Transverse colon (tissue), 4 donors: ENCODE data around the gene MIOX. TPM values are rescaled to one million over a fixed set of nuclear protein-coding genes. Genes with fewer than 3 reads are reported as not detected.

ENCODE experiments used
- DNase-seq: peaks from one replicate; pipeline ENCODE4 v3.0.0-alpha.2; 2019
- H3K27ac ChIP-seq, 4 donors: fragments of 200-600 bp; sonication (generic); 2 replicates each; pipeline ENCODE4 v1.5.1; 2016 to 2018; ENCODE audit warnings: inconsistent platforms in 4 of 4
- H3K27me3 ChIP-seq: fragments of 200-600 bp; sonication (generic); 2 replicates; pipeline ENCODE4 v1.5.1; 2017; ENCODE audit warnings: inconsistent platforms
- H3K36me3 ChIP-seq, 4 donors: fragments of 200-600 bp; sonication (generic); 2 replicates each; pipeline ENCODE4 v1.5.1; 2017 to 2019; ENCODE audit warnings: inconsistent platforms in 4 of 4
- H3K4me1 ChIP-seq, 4 donors: fragments of 200-600 bp; sonication (generic); 2 replicates each; pipeline ENCODE4 v1.5.1; 2017 to 2020; ENCODE audit warnings: inconsistent platforms in 4 of 4
- H3K4me3 ChIP-seq, 4 donors: fragments of 200-600 bp; sonication (generic); 1 replicate in 1 of 4; 2 replicates in 3 of 4; pipeline versions ENCODE4 v1.5.1 to v1.6.1; 2017 to 2019; ENCODE audit warnings: inconsistent platforms in 4 of 4
- H3K9me3 ChIP-seq, 2 donors: fragments of 200-600 bp; sonication (generic); 2 replicates each; pipeline ENCODE4 v1.5.1; 2017 to 2019; ENCODE audit warnings: inconsistent platforms in 2 of 2
- EP300 ChIP-seq: sonication (generic); formaldehyde crosslinking; IDR thresholded peaks from one replicate; pipeline ENCODE4 v1.6.1; 2017; ENCODE audit warnings: antibody characterized with exemption, low read depth
- POLR2A ChIP-seq: fragments of 450-650 bp; IDR thresholded peaks from one replicate; pipeline ENCODE4 v1.6.1; 2016; ENCODE audit warnings: antibody characterized with exemption, mild to moderate bottlenecking, moderate library complexity
- POLR2AphosphoS5 ChIP-seq, 3 donors: sonication (generic); formaldehyde crosslinking; IDR thresholded peaks; one replicate each; pipeline ENCODE4 v1.6.1; 2016; ENCODE audit warnings: antibody characterized with exemption in 3 of 3
- WGBS, 2 donors: methylation state at CpG; one replicate each; pipeline ENCODE4 v1.1.5; 2018; ENCODE audit warnings: low coverage in 1 of 2; 5-methylcytosine and 5-hydroxymethylcytosine counted together
- in situ Hi-C, 4 donors: fragments of 200-750 bp; cut with MboI; loops; one replicate each; pipeline versions ENCODE4 v1.15.0 to v1.15.1; 2017; ENCODE audit warnings: low sequenced_read_pairs in 3 of 4, low pct_ligation_motif_present in 1 of 4, low pct_unique_long_range_greater_than_20kb in 1 of 4
- intact Hi-C: fragments of 100-400 bp; cut with DNase I; formaldehyde crosslinking; loops from one replicate; pipeline ENCODE4 v1.15.1; 2023; ENCODE audit warnings: low total_unique reads
- total RNA-seq, 4 donors: library from RNA; depleted of rRNA; stranded (reverse); fragments of >200 nt; gene quantifications; one replicate each; pipeline ENCODE4 v1.1.0, GENCODE V29; 2016
- TF ChIP-seq, protein P1 (sequence below), 5 experiments: fragments of 200-600 bp in 3 of 5; fragments of 450-650 bp in 2 of 5; sonication (generic) in 3 of 5; IDR thresholded peaks; 1 replicate in 2 of 5; 2 replicates in 3 of 5; pipeline ENCODE4 v1.5.1; 2016 to 2017; ENCODE audit warnings: antibody characterized with exemption in 5 of 5, inconsistent platforms in 3 of 5, mild to moderate bottlenecking in 2 of 5, moderate library complexity in 1 of 5

Gene MIOX
- total RNA-seq, 4 donors from 2014 or later, result not detected

DNA sequence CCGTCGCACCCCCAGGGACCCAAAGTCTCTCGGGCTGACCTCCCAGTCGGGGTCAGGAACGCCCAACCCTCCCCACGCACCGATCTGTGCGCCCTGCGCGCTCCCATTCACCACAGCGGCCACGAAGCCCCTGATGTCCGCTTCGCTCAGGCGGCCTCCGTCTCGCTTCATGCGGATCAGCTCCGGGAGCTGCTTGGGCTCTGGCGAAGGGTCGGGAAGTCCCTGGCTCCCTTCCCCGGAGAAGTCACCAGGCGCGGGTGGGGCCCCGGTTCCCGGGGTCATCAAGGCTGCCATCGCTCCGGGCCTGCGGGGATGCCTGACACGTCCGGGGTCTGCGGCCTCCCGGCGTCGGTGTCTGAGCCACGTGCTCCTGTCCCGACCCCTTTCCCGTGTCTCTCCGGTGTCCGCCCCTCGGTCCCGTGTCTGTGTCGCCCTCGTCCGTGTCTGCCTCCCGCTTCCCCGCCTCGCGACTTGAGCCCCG, 42.8 kb downstream of the MIOX start:
- no peaks in the 10 kb centered on the region for H3K36me3 ChIP-seq
- H3K4me3 ChIP-seq, result peak overlapping the region; percentile 20 to 60 (median 45)
- no peak for DNase-seq
- WGBS, 2 donors, result 21% methylated on average over 50 of the region's 50 CpGs; no CpG with 5 or more reads in 1 of the 2 donors
- in situ Hi-C loops, result no loop called here
- intact Hi-C loops, result no loop called here
- no peaks in the 10 kb centered on the region for H3K9me3 ChIP-seq
- peaks cover 14 to 69% (median 47%) of the 10 kb centered on the region in 4 donors for H3K4me1 ChIP-seq
- peak overlapping the region; percentile 94 to 99 (median 96) for H3K27ac ChIP-seq
- peaks cover 11% of the 10 kb centered on the region for H3K27me3 ChIP-seq
- TF ChIP-seq EP300 (no peak), POLR2AphosphoS5 (IDR thresholded peaks at IDR 0.05) (no peak), POLR2A (peak; percentile 27)
- TF ChIP-seq, protein P1, sequence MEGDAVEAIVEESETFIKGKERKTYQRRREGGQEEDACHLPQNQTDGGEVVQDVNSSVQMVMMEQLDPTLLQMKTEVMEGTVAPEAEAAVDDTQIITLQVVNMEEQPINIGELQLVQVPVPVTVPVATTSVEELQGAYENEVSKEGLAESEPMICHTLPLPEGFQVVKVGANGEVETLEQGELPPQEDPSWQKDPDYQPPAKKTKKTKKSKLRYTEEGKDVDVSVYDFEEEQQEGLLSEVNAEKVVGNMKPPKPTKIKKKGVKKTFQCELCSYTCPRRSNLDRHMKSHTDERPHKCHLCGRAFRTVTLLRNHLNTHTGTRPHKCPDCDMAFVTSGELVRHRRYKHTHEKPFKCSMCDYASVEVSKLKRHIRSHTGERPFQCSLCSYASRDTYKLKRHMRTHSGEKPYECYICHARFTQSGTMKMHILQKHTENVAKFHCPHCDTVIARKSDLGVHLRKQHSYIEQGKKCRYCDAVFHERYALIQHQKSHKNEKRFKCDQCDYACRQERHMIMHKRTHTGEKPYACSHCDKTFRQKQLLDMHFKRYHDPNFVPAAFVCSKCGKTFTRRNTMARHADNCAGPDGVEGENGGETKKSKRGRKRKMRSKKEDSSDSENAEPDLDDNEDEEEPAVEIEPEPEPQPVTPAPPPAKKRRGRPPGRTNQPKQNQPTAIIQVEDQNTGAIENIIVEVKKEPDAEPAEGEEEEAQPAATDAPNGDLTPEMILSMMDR (IDR thresholded peaks at IDR 0.05), result no peak

DNA sequence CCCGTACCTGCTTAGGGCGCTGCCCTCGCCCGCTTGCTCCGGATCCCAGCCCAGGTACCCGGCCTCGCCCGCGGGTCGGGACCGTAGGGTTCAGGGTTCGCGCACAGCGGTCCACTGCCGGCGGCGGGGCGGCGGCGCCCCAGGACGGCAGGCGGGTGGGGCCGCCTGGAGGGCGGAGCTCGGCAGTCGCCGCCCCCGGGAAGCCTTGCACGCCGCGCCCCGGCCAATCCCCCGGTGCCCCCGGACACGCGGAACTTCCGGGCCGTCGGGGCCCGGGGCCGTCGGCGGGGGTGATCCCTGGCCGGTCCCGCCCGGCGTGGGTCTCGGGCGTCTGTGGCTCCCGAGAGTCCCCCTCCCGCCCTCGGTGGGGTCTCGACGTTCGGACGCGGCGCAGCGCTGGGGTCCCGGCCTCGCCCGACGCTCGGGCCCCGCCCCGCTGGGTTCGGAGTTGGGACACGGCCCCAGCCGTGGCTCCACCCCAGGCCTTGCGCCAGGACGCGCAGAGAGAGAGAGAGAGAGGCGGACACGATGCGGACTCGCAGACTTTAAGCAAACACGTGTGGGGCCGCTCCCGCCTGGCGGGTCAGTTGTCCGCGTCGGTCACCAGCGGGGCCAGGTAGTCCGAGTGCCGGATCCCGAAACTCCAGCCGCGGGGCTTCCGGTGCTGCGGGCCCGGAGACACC, 43.4 kb downstream of the MIOX start, which contains the start of gene TYMP:
TYMP (minus strand) TSS at position 116 of the 683 bp plus-strand sequence. CDS start 303 bp downstream, outside the sequence.
- WGBS, 2 donors, result 0% methylated on average over 22 of the region's 92 CpGs; no CpG with 5 or more reads in 1 of the 2 donors
- peaks cover 12 to 66% (median 41%) of the 10 kb centered on the region in 4 donors for H3K4me1 ChIP-seq
- DNase-seq, result peak; percentile 90
- peak within 1 kb of the TSS; percentile 94 to 99 (median 96) for H3K27ac ChIP-seq
- no peak for TF ChIP-seq EP300
- TF ChIP-seq POLR2AphosphoS5 (IDR thresholded peaks at IDR 0.05), result peak; percentile 76 to 93 (median 90)
- TF ChIP-seq POLR2A, result peak; percentile 75
- no peaks in the 10 kb centered on the region for H3K36me3 ChIP-seq
- peak within 1 kb of the TSS; percentile 42 to 60 (median 53) for H3K4me3 ChIP-seq
- H3K27me3 ChIP-seq, result peaks cover 13% of the 10 kb centered on the region
- in situ Hi-C loops, result no loop called here
- no peaks in the 10 kb centered on the region for H3K9me3 ChIP-seq
- intact Hi-C loops, result no loop called here

DNA sequence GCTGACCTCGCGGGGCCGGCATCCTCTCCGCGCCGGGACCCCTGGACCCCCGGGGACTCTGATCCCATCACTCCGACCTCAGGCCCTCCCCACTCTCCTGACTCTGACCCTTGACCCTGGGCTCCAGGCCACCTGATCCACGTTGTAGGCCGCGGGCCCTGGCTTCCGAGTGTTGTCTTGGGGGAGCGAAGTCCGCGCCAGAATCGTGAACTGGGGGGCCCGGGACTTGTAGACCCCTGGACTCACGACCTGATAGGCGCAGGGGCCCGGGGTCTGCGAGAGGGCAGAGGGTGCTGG, 43.9 kb downstream of the MIOX start:
- Histone ChIP-seq H3K9me3 (no peaks in the 10 kb centered on the region), H3K27me3 (peaks cover 13% of the 10 kb centered on the region), H3K4me1 (peaks cover 12 to 66% (median 39%) of the 10 kb centered on the region in 4 donors), H3K27ac (peak overlapping the region; percentile 94 to 99 (median 96)), H3K36me3 (no peaks in the 10 kb centered on the region), H3K4me3 (peak overlapping the region; percentile 42 to 60 (median 53))
- intact Hi-C loops, result no loop called here
- no peak for DNase-seq
- WGBS, 2 donors, result 5% methylated on average over 13 of the region's 21 CpGs; no CpG with 5 or more reads in 1 of the 2 donors
- in situ Hi-C loops, result no loop called here
- TF ChIP-seq POLR2AphosphoS5 (IDR thresholded peaks at IDR 0.05) (no peak), POLR2A (no peak), EP300 (no peak)
- TF ChIP-seq, protein P1 (IDR thresholded peaks at IDR 0.05), result no peak

DNA sequence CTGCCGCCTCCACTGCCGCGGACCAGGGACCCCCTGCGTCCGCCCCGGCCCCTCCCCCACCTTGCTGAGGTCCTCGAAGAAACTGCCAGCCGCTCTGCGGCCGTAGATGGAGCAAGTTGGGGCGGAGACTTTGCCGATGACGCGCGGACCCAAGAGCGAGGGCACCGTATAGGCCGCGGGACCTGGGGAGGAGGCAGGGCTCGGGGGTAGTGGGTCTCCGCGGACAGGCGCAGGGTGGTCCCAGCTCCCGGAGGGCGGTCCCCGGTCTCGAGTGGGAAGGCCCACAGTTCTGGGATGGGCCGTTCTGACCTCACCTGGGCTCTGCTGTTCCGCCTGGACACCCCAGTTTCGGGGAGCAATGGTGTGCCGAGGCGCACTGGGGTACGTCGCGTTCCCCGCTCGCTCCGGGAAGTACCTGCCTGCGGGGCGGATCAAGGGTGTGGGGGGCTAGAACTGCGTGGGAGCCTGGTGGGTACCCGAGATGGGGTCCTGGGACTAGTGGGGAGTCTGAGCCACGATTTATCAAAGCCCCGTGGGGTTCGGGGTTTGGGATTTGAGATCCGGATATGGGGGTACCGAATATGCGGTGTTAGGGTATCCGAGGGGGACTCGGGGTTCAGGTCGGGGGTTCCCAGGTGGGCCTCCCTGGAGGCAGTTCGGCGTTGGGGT, 44.4 kb downstream of the MIOX start:
- WGBS, 2 donors, result 3% methylated on average over 50 of the region's 53 CpGs; no CpG with 5 or more reads in 1 of the 2 donors
- peak; percentile 93 for DNase-seq
- H3K27me3 ChIP-seq, result peaks cover 13% of the 10 kb centered on the region
- H3K4me1 ChIP-seq, result peaks cover 12 to 66% (median 39%) of the 10 kb centered on the region in 4 donors
- TF ChIP-seq POLR2AphosphoS5 (IDR thresholded peaks at IDR 0.05) (peak; percentile 87 to 91 (median 91)), EP300 (no peak), POLR2A (peak; percentile 85)
- TF ChIP-seq, protein P1 (IDR thresholded peaks at IDR 0.05), result no peak
- in situ Hi-C loops, result no loop called here
- no peaks in the 10 kb centered on the region for H3K9me3 ChIP-seq
- no peaks in the 10 kb centered on the region for H3K36me3 ChIP-seq
- peak overlapping the region; percentile 42 to 60 (median 53) for H3K4me3 ChIP-seq
- intact Hi-C loops, result no loop called here
- H3K27ac ChIP-seq, result peak overlapping the region; percentile 94 to 99 (median 96)
